HepG2 (cell line): ENCODE data around the gene QPCT. TPM values are rescaled to one million over a fixed set of nuclear protein-coding genes. Genes with fewer than 3 reads are reported as not detected.

Experiments
- CENPX ChIP-seq: sonication (generic); formaldehyde crosslinking; IDR thresholded peaks from 2 replicates; pipeline ENCODE4 v1.9.0; 2021; ENCODE audit warnings: mild to moderate bottlenecking, missing genetic modification reagents, moderate library complexity
- POGK ChIP-seq: sonication (generic); formaldehyde crosslinking; conservative IDR thresholded peaks from 2 replicates; pipeline ENCODE4 v1.8.0; 2022; ENCODE audit warnings: mild to moderate bottlenecking, moderate library complexity, missing genetic modification reagents
- PRDM15 ChIP-seq: sonication (generic); formaldehyde crosslinking; IDR thresholded peaks from 2 replicates; pipeline ENCODE4 v1.4.0; 2020; ENCODE audit warnings: missing genetic modification reagents
- RXRB ChIP-seq: IDR thresholded peaks from 2 replicates; pipeline ENCODE4 v1.6.1; 2016; ENCODE audit warnings: borderline replicate concordance, missing genetic modification reagents, missing compliant biosample characterization
- TBX3 ChIP-seq: fragments of 450-650 bp; IDR thresholded peaks from 2 replicates; pipeline ENCODE4 v1.6.1; 2017; ENCODE audit warnings: antibody characterized with exemption, mild to moderate bottlenecking, inconsistent platforms, borderline replicate concordance
- THYN1 ChIP-seq: sonication (generic); formaldehyde crosslinking; IDR thresholded peaks from 2 replicates; pipeline ENCODE4 v1.8.1; 2023; ENCODE audit warnings: low read depth, mild to moderate bottlenecking, moderate library complexity, missing genetic modification reagents, borderline replicate concordance
- TP53 ChIP-seq: sonication (generic); formaldehyde crosslinking; conservative IDR thresholded peaks from 2 replicates; pipeline ENCODE4 v1.4.0; 2020; ENCODE audit warnings: missing genetic modification reagents
- ZHX2 ChIP-seq, 2 experiments: sonication (generic) in 1 of 2; formaldehyde crosslinking in 1 of 2; IDR thresholded peaks; 2 replicates each; pipeline versions ENCODE4 v1.6.1 to v1.9.0; 2014 to 2022; ENCODE audit warnings: antibody characterized with exemption in 1 of 2, borderline replicate concordance in 1 of 2, inconsistent platforms in 1 of 2, low read depth in 1 of 2, missing genetic modification reagents in 1 of 2
- ZNF260 ChIP-seq: sonication (generic); formaldehyde crosslinking; IDR thresholded peaks from 2 replicates; pipeline ENCODE4 v1.4.0; 2020; ENCODE audit warnings: missing genetic modification reagents, low read depth, mild to moderate bottlenecking, borderline replicate concordance
- ZNF574 ChIP-seq: sonication (generic); formaldehyde crosslinking; IDR thresholded peaks from 2 replicates; pipeline ENCODE4 v1.4.0; 2020; ENCODE audit warnings: missing genetic modification reagents
- ZNF678 ChIP-seq: sonication (generic); formaldehyde crosslinking; IDR thresholded peaks from 2 replicates; pipeline ENCODE4 v1.4.0; 2020; ENCODE audit warnings: mild to moderate bottlenecking, missing genetic modification reagents
- ZNF776 ChIP-seq: sonication (generic); formaldehyde crosslinking; IDR thresholded peaks from 2 replicates; pipeline ENCODE4 v1.4.0; 2020; ENCODE audit warnings: mild to moderate bottlenecking, missing genetic modification reagents
- ZSCAN22 ChIP-seq: sonication (generic); formaldehyde crosslinking; IDR thresholded peaks from 2 replicates; pipeline ENCODE4 v1.4.0; 2020; ENCODE audit warnings: mild to moderate bottlenecking, missing genetic modification reagents
- polyA plus RNA-seq, 8 experiments: library from polyadenylated mRNA; depleted of rRNA in 3 of 8; stranded (reverse) in 7 of 8; unstranded in 1 of 8; fragments of >200 nt; fragmentation: Illumina TruSeq in 4 of 8; extraction: Trizol in 4 of 8; gene quantifications; 2 replicates each; pipeline versions ENCODE4 v1.2.1 to v1.2.3, GENCODE V29; 2011 to 2016; ENCODE audit warnings: low read depth in 4 of 8, missing spikeins in 1 of 8, mixed read lengths in 1 of 8; ENCODE audit not compliant: insufficient read depth in 1 of 8
- total RNA-seq, 5 experiments: library from RNA; depleted of rRNA; stranded (reverse); fragments of >200 nt; fragmentation: Illumina TruSeq; extraction: Trizol; gene quantifications; 2 replicates each; pipeline ENCODE4 v1.2.3, GENCODE V29; 2016; ENCODE audit warnings: low read depth in 1 of 5

Gene QPCT
- total and polyA plus RNA-seq, 2 of the 13 experiments (the other 11 are each of a cell fraction or from before 2014, with no cell fraction given) = 0.77 to 1.2 TPM

GRCh38 chr2:37343537-37344434, 644 bp upstream of the QPCT start (continued):
- TF ChIP-seq PRDM15 (CRISPR knock-in tag) = no peak
- TF ChIP-seq RXRB = no peak
- TF ChIP-seq ZNF678 (CRISPR knock-in tag) = no peak
- TF ChIP-seq THYN1 (CRISPR knock-in tag) = no peak
- no peak for TF ChIP-seq ZHX2 (IDR thresholded peaks at IDR 0.05; ENCODE audit: low read depth)
- no peak for TF ChIP-seq ZHX2 (CRISPR knock-in tag; IDR thresholded peaks at IDR 0.05; ENCODE audit: borderline replicate concordance)
- no peak for TF ChIP-seq ZNF260 (CRISPR knock-in tag)
- no peak for TF ChIP-seq ZSCAN22 (CRISPR knock-in tag)
- TF ChIP-seq ZNF776 (CRISPR knock-in tag) = no peak
- TF ChIP-seq TBX3 = no peak
- TF ChIP-seq CENPX (CRISPR knock-in tag) = no peak
- TF ChIP-seq POGK (CRISPR knock-in tag) = no peak
- no peak for TF ChIP-seq ZNF574 (CRISPR knock-in tag)
- TF ChIP-seq TP53 (CRISPR knock-in tag) = no peak
